GM12872 (cell line): ENCODE data around the gene ADAMTS12.

Experiments used
- TF ChIP-seq, protein P1 (sequence below): IDR thresholded peaks from 3 replicates; pipeline ENCODE4 v1.5.1; 2011; ENCODE audit warnings: low read depth, mild to moderate bottlenecking, low read length, moderate library complexity; ENCODE audit not compliant: insufficient read depth

Gene ADAMTS12

DNA sequence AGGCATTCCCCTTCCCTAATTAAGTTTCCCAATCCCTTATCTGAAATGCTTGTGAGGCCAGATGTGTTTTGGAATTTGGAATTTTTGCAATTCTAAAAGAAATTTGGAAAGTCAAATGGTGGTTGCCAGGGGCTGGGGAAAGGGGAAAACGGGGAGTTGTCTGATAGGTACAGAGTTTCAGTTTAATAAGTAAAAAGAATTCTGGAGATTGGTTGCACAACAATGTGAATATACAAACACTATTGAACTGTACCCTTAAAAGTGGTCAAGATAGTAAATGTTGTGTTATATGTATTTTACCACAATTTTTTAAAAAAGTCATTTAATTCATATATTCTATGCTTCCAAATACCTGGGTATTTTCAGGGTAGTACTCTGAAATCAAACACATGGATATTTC is 154.5 kb downstream of the ADAMTS12 start:
- TF ChIP-seq, protein P1, sequence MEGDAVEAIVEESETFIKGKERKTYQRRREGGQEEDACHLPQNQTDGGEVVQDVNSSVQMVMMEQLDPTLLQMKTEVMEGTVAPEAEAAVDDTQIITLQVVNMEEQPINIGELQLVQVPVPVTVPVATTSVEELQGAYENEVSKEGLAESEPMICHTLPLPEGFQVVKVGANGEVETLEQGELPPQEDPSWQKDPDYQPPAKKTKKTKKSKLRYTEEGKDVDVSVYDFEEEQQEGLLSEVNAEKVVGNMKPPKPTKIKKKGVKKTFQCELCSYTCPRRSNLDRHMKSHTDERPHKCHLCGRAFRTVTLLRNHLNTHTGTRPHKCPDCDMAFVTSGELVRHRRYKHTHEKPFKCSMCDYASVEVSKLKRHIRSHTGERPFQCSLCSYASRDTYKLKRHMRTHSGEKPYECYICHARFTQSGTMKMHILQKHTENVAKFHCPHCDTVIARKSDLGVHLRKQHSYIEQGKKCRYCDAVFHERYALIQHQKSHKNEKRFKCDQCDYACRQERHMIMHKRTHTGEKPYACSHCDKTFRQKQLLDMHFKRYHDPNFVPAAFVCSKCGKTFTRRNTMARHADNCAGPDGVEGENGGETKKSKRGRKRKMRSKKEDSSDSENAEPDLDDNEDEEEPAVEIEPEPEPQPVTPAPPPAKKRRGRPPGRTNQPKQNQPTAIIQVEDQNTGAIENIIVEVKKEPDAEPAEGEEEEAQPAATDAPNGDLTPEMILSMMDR, result no peak

DNA sequence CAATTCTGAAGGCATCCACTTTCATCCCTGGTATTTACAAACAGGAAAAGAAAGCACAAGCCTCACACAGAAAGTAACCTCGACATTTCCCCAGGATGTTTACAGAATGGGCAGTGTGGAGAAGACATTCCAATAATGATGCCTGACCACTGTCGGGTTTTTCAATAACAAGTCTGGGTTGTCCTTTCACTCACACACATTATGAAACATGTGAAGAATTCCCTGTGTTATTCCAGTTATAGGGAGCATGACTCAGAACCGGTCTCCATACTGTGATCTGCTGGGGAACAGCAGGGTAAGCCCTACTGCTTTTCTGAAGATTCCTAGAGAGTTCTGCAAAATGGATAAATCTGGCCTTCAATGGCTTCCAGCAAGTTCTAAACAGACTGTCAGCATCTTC is 155.3 kb downstream of the ADAMTS12 start:
- TF ChIP-seq, protein P1, result no peak

DNA sequence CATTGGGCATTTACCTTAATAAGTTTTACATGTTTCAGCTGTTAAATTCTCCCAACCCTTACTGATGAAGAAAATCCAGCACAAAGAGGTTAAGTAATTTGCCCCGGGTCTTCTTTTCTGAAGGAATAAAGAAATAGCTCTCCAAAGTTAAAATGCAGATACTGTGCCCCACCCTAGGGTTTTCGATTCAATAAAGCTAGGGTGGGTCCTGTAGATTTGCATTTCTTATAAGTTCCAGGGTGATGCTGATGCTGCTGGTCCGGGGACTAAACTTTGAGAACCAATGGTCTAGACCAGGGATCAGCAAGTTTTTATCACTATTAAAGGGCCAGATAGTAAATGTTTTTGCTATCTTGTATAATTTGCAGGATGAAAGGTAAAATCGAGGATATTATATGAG is 156.7 kb downstream of the ADAMTS12 start:
- TF ChIP-seq, protein P1, result no peak

- TF ChIP-seq, protein P1, result no peak
These were observed 157.3 kb downstream of the ADAMTS12 start for GRCh38 chr5:33734537-33734936.

- TF ChIP-seq, protein P1, result no peak
These were observed 158.6 kb downstream of the ADAMTS12 start for GRCh38 chr5:33733225-33733624.

- TF ChIP-seq, protein P1, result no peak
These were observed 165.2 kb downstream of the ADAMTS12 start for GRCh38 chr5:33726422-33727165.

- TF ChIP-seq, protein P1, result no peak
These were observed 166.0 kb downstream of the ADAMTS12 start for GRCh38 chr5:33725806-33726205.
